ENCODE results near the gene MAGOH.
A peak's percentile ranks its signal among the peaks of the same experiment; 100 is the strongest.

MAGOH gene

GRCh38 chr1:53280496-53280895 lies 42.2 kb upstream of the MAGOH start:
- DNase-seq (ENCODE audit: low read depth), result no peak
- TF ChIP-seq CTCF (conservative IDR thresholded peaks at IDR 0.05; ENCODE audit: low read depth, low read length), result no peak
- H3K4me3 ChIP-seq (ENCODE audit: low read length), result no peak overlapping the region

GRCh38 chr1:53279296-53280200 lies 41.2 kb upstream of the MAGOH start:
- no peak for TF ChIP-seq CTCF (conservative IDR thresholded peaks at IDR 0.05; ENCODE audit: low read depth, low read length)
- DNase-seq (ENCODE audit: low read depth), result no peak

GRCh38 chr1:53278298-53278725 lies 40.0 kb upstream of the MAGOH start:
- H3K4me3 ChIP-seq (ENCODE audit: low read length), result no peak overlapping the region
- no peak for DNase-seq (ENCODE audit: low read depth)
- TF ChIP-seq CTCF (conservative IDR thresholded peaks at IDR 0.05; ENCODE audit: low read depth, low read length), result peak; percentile 83

More at GRCh38 chr1:53279296-53280200, 41.2 kb upstream of the MAGOH start:
- H3K4me3 ChIP-seq (ENCODE audit: low read length), result no peak overlapping the region

- no peak for DNase-seq (ENCODE audit: low read depth)
- H3K4me3 ChIP-seq (ENCODE audit: low read length), result no peak overlapping the region
- TF ChIP-seq CTCF (conservative IDR thresholded peaks at IDR 0.05; ENCODE audit: low read depth, low read length), result no peak
These were observed 39.0 kb upstream of the MAGOH start for GRCh38 chr1:53277326-53277725.

- TF ChIP-seq CTCF (conservative IDR thresholded peaks at IDR 0.05; ENCODE audit: low read depth, low read length), result no peak
These were observed 38.6 kb upstream of the MAGOH start for GRCh38 chr1:53276902-53277281.

GRCh38 chr1:53276153-53276901 lies 38.0 kb upstream of the MAGOH start:
- H3K4me3 ChIP-seq (ENCODE audit: low read length), result no peak overlapping the region
- no peak for TF ChIP-seq CTCF (conservative IDR thresholded peaks at IDR 0.05; ENCODE audit: low read depth, low read length)
- DNase-seq (ENCODE audit: low read depth), result no peak

More at GRCh38 chr1:53276902-53277281, 38.6 kb upstream of the MAGOH start:
- H3K4me3 ChIP-seq (ENCODE audit: low read length), result no peak overlapping the region
- DNase-seq (ENCODE audit: low read depth), result no peak

Data from retinal pigment epithelial cell (primary cell).